Measurements from ENCODE around the gene TMEFF1. TPM values are rescaled to one million over a fixed set of nuclear protein-coding genes. Genes with fewer than 3 reads are reported as not detected.

Gene TMEFF1
- total RNA-seq, 4 donors from 2014 or later, result 2.0 to 10.4 (median 4.8) TPM

- Histone ChIP-seq H3K4me1 (no peaks in the 10 kb centered on the region), H3K27ac (no peak overlapping the region), H3K4me3 (replicated peaks in 1 of 3) (no peak overlapping the region), H3K36me3 (no peaks in the 10 kb centered on the region), H3K9me3 (no peaks in the 10 kb centered on the region), H3K27me3 (no peaks in the 10 kb centered on the region)
- TF ChIP-seq CTCF (IDR thresholded peaks at IDR 0.05) (no peak), POLR2A (IDR thresholded peaks at IDR 0.05) (no peak)
- 68 to 84% methylated on average over 9 of the region's 9 CpGs for WGBS, 2 donors
- DNase-seq, result no peak
- intact Hi-C loops (cut with DNase I), result no loop called here
Measured at GRCh38 chr9:100587375-100587774, 114.4 kb downstream of the TMEFF1 start.

GRCh38 chr9:100589582-100589981, 116.6 kb downstream of the TMEFF1 start:
- 87 to 94% methylated on average over 5 of the region's 5 CpGs for whole genome bisulfite sequencing, 2 donors
- DNase-seq, result no peak
- Histone ChIP-seq H3K36me3 (no peaks in the 10 kb centered on the region), H3K4me3 (replicated peaks in 1 of 3) (no peak overlapping the region), H3K27me3 (no peaks in the 10 kb centered on the region), H3K4me1 (no peaks in the 10 kb centered on the region), H3K27ac (no peak overlapping the region), H3K9me3 (no peaks in the 10 kb centered on the region)
- no peak for TF ChIP-seq CTCF (IDR thresholded peaks at IDR 0.05)
- no peak for TF ChIP-seq POLR2A (IDR thresholded peaks at IDR 0.05)
- intact Hi-C loops (cut with DNase I), result no loop called here

- WGBS, 2 donors, result 76 to 81% methylated on average over 2 of the region's 2 CpGs
- Histone ChIP-seq H3K27me3 (no peaks in the 10 kb centered on the region), H3K36me3 (no peaks in the 10 kb centered on the region), H3K9me3 (no peaks in the 10 kb centered on the region), H3K4me3 (replicated peaks in 1 of 3) (no peak overlapping the region), H3K4me1 (peaks cover 0 to 4% of the 10 kb centered on the region in 2 donors), H3K27ac (no peak overlapping the region)
- intact Hi-C loops (cut with DNase I), result loop anchor here (10.0 kb wide), 2 partner anchors 86 to 166 kb away; partner anchors contain the start of gene MSANTD3
- no peak for TF ChIP-seq POLR2A (IDR thresholded peaks at IDR 0.05)
- TF ChIP-seq CTCF (IDR thresholded peaks at IDR 0.05), result no peak
- DNase-seq, result no peak
Measured at GRCh38 chr9:100590481-100590880, 117.5 kb downstream of the TMEFF1 start.

- H3K36me3 ChIP-seq, result no peaks in the 10 kb centered on the region
- H3K4me1 ChIP-seq, result peaks cover 0 to 4% of the 10 kb centered on the region in 2 donors
- WGBS, 2 donors, result 96 to 99% methylated on average over 6 of the region's 6 CpGs
- H3K27me3 ChIP-seq, result no peaks in the 10 kb centered on the region
- no peaks in the 10 kb centered on the region for H3K9me3 ChIP-seq
- intact Hi-C loops (cut with DNase I), result loop anchor here (10.0 kb wide), 2 partner anchors 86 to 166 kb away; partner anchors contain the start of gene MSANTD3
- H3K27ac ChIP-seq, result no peak overlapping the region
- no peak for DNase-seq
- TF ChIP-seq CTCF (IDR thresholded peaks at IDR 0.05) (no peak), POLR2A (IDR thresholded peaks at IDR 0.05) (no peak)
- H3K4me3 ChIP-seq (replicated peaks in 1 of 3), result no peak overlapping the region
Measured at GRCh38 chr9:100591139-100591538, 118.2 kb downstream of the TMEFF1 start.

GRCh38 chr9:100591639-100592412, 118.9 kb downstream of the TMEFF1 start:
- no peak for DNase-seq
- H3K27me3 ChIP-seq, result no peaks in the 10 kb centered on the region
- H3K4me1 ChIP-seq, result peaks cover 0 to 4% of the 10 kb centered on the region in 2 donors
- WGBS, 2 donors, result 92 to 95% methylated on average over 5 of the region's 5 CpGs
- no peak overlapping the region for H3K27ac ChIP-seq
- intact Hi-C loops (cut with DNase I), result loop anchor here (10.0 kb wide), 2 partner anchors 87 to 167 kb away; partner anchors contain the start of gene MSANTD3
- no peaks in the 10 kb centered on the region for H3K9me3 ChIP-seq
- TF ChIP-seq CTCF (IDR thresholded peaks at IDR 0.05) (no peak), POLR2A (IDR thresholded peaks at IDR 0.05) (no peak)
- no peaks in the 10 kb centered on the region for H3K36me3 ChIP-seq
- no peak overlapping the region for H3K4me3 ChIP-seq (replicated peaks in 1 of 3)

Data from thyroid gland (tissue), 4 donors.